HepG2 (cell line): Measurements from ENCODE around the gene NEDD1. TPM values are rescaled to one million over a fixed set of nuclear protein-coding genes. Genes with fewer than 3 reads are reported as not detected.

ENCODE experiments used
- ATAC-seq: fragments of 200-7000 bp; cut with Tn5 transposase; 3 replicates; pipeline ENCODE4 v1.9.1; 2020; ENCODE audit warnings: mild to moderate bottlenecking, moderate library complexity
- BruUV-seq: library from RNA; stranded (reverse); fragments of 400-500 nt; replicated peaks from 2 replicates; lab custom pipeline; 2021; lab: Mats Ljungman, UMichigan
- CTCF ChIA-PET: fragments of 300-600 bp; formaldehyde crosslinking; extraction: SDS; loops from one replicate; lab custom pipeline; 2021; ENCODE audit warnings: low total read pairs, inconsistent platforms, low intra/inter-chr PET ratio; lab: Yijun Ruan, JAX
- POLR2A ChIA-PET: fragments of 350-600 bp; sonication (Branson Sonifier 250); formaldehyde crosslinking; loops from one replicate; lab custom pipeline; 2020; ENCODE audit warnings: antibody characterized with exemption, inconsistent platforms; lab: Yijun Ruan, JAX
- DNase-seq: peaks from one replicate; pipeline ENCODE4 v3.0.0-alpha.2; 2015; ENCODE audit warnings: low spot score
- FAIRE-seq: peaks from 3 replicates; lab custom pipeline; 2011; peaks lifted over from hg19 to GRCh38; lab: Jason Lieb, UNC
- H2AFZ ChIP-seq: one replicate; pipeline ENCODE4 v1.6.1; 2011; ENCODE audit warnings: low read length, inconsistent platforms
- H3K27ac ChIP-seq: fragments of 300-600 bp; 3 replicates; pipeline ENCODE4 v1.8.0; 2011; ENCODE audit warnings: mixed run types, mild to moderate bottlenecking, mixed read lengths, low read length, inconsistent platforms; ENCODE audit not compliant: insufficient read depth; ENCODE audit errors: extremely low read length
- H3K27me3 ChIP-seq, 2 experiments: fragments of 200-600 bp in 1 of 2; 2 replicates in 1 of 2; 3 replicates in 1 of 2; pipeline versions ENCODE4 v1.6.0 to v1.8.0; 2011; ENCODE audit warnings: low read length in 2 of 2, mild to moderate bottlenecking in 2 of 2, moderate library complexity in 2 of 2, inconsistent platforms in 1 of 2; ENCODE audit not compliant: insufficient read depth in 2 of 2, control insufficient read depth in 1 of 2
- H3K36me3 ChIP-seq, 2 experiments: fragments of 200-600 bp in 1 of 2; replicated peaks in 1 of 2; 2 replicates in 1 of 2; 3 replicates in 1 of 2; pipeline versions ENCODE4 v1.5.1 to v1.8.0; 2011; ENCODE audit warnings: low read length in 2 of 2, inconsistent platforms in 1 of 2; ENCODE audit not compliant: insufficient read depth in 2 of 2, control insufficient read depth in 1 of 2
- H3K4me1 ChIP-seq: 2 replicates; pipeline ENCODE4 v1.5.1; 2012; ENCODE audit warnings: low read length, inconsistent platforms; ENCODE audit not compliant: insufficient read depth
- H3K4me2 ChIP-seq: 2 replicates; pipeline ENCODE4 v1.6.0; 2011; ENCODE audit warnings: low read depth, low read length, inconsistent platforms
- H3K4me3 ChIP-seq, 3 experiments: fragments of 200-600 bp in 1 of 3; sonication (generic), shearing (Covaris generic) in 1 of 3; replicated peaks in 1 of 3; 2 replicates each; pipeline ENCODE4 v1.5.1; 2011 to 2016; ENCODE audit warnings: low read length in 3 of 3, inconsistent platforms in 2 of 3, low read depth in 2 of 3, mild to moderate bottlenecking in 2 of 3, control low read depth in 1 of 3, mixed read lengths in 1 of 3; ENCODE audit not compliant: insufficient read depth in 1 of 3
- H3K79me2 ChIP-seq: one replicate; pipeline ENCODE4 v1.6.1; 2011; ENCODE audit warnings: low read length, inconsistent platforms; ENCODE audit not compliant: insufficient read depth
- H3K9ac ChIP-seq: 2 replicates; pipeline ENCODE4 v1.6.0; 2011; ENCODE audit warnings: mild to moderate bottlenecking, low read depth, low read length, inconsistent platforms; ENCODE audit not compliant: insufficient read depth
- H3K9me3 ChIP-seq: 2 replicates; pipeline ENCODE4 v1.5.1; 2012; ENCODE audit warnings: mild to moderate bottlenecking, low read length
- H4K20me1 ChIP-seq: 2 replicates; pipeline ENCODE4 v1.6.0; 2011; ENCODE audit warnings: inconsistent platforms, mild to moderate bottlenecking, low read length, moderate library complexity; ENCODE audit not compliant: insufficient read depth
- DMAP1 ChIP-seq: IDR thresholded peaks from 2 replicates; pipeline ENCODE4 v1.6.1; 2016
- ELF3 ChIP-seq: IDR thresholded peaks from 2 replicates; pipeline ENCODE4 v1.6.1; 2016; ENCODE audit warnings: missing genetic modification reagents, missing compliant biosample characterization
- FOXO1 ChIP-seq: sonication (generic); formaldehyde crosslinking; IDR thresholded peaks from 2 replicates; pipeline ENCODE4 v1.4.0; 2020; ENCODE audit warnings: missing genetic modification reagents
- HDAC6 ChIP-seq: fragments of 200-600 bp; sonication (generic); IDR thresholded peaks from 2 replicates; pipeline ENCODE4 v1.7.0; 2017; ENCODE audit warnings: mild to moderate bottlenecking, antibody characterized with exemption, low read length, low read depth
- NR2F1 ChIP-seq, 2 experiments: fragments of 450-650 bp in 1 of 2; formaldehyde crosslinking in 1 of 2; IDR thresholded peaks; 2 replicates each; pipeline versions ENCODE4 v1.5.0 to v1.6.1; 2016 to 2020; ENCODE audit warnings: mild to moderate bottlenecking in 1 of 2, missing compliant biosample characterization in 1 of 2, missing genetic modification reagents in 1 of 2, moderate library complexity in 1 of 2
- ZFP82 ChIP-seq: sonication (generic); formaldehyde crosslinking; IDR thresholded peaks from 2 replicates; pipeline ENCODE4 v1.5.1; 2020; ENCODE audit warnings: mild to moderate bottlenecking, missing genetic modification reagents, borderline replicate concordance
- WGBS: methylation state at CpG from one replicate; pipeline ENCODE4 v1.1.6; 2017; ENCODE audit warnings: low lambda C conversion rate; 5-methylcytosine and 5-hydroxymethylcytosine counted together
- in situ Hi-C: cut with HindIII; loops from 2 replicates; pipeline ENCODE4 v1.10.0; 2017; ENCODE audit warnings: low pct_unique_long_range_greater_than_20kb; ENCODE audit not compliant: extremely low pct_ligation_motif_present
- intact Hi-C: fragments of 100-400 bp; cut with micrococcal nuclease; formaldehyde crosslinking; loops from one replicate; pipeline ENCODE4 v1.10.0; 2022; ENCODE audit not compliant: unreplicated experiment
- polyA plus RNA-seq, 8 experiments: library from polyadenylated mRNA; depleted of rRNA in 3 of 8; stranded (reverse) in 7 of 8; unstranded in 1 of 8; fragments of >200 nt; fragmentation: Illumina TruSeq in 4 of 8; extraction: Trizol in 4 of 8; gene quantifications; 2 replicates each; pipeline versions ENCODE4 v1.2.1 to v1.2.3, GENCODE V29; 2011 to 2016; ENCODE audit warnings: low read depth in 4 of 8, missing spikeins in 1 of 8, mixed read lengths in 1 of 8; ENCODE audit not compliant: insufficient read depth in 1 of 8
- total RNA-seq, 5 experiments: library from RNA; depleted of rRNA; stranded (reverse); fragments of >200 nt; fragmentation: Illumina TruSeq; extraction: Trizol; gene quantifications; 2 replicates each; pipeline ENCODE4 v1.2.3, GENCODE V29; 2016; ENCODE audit warnings: low read depth in 1 of 5
- TF ChIP-seq, protein P1 (sequence below): sonication (generic); formaldehyde crosslinking; IDR thresholded peaks from 2 replicates; pipeline ENCODE4 v1.4.0; 2020; ENCODE audit warnings: missing genetic modification reagents
- TF ChIP-seq, protein P2 (sequence below): sonication (generic); formaldehyde crosslinking; conservative IDR thresholded peaks from 2 replicates; pipeline ENCODE4 v1.4.0; 2020; ENCODE audit warnings: missing genetic modification reagents

NEDD1 gene
- total and polyA plus RNA-seq, 2 of the 13 experiments (the other 11 are each of a cell fraction or from before 2014, with no cell fraction given): 11.2 to 21.5 TPM

DNA sequence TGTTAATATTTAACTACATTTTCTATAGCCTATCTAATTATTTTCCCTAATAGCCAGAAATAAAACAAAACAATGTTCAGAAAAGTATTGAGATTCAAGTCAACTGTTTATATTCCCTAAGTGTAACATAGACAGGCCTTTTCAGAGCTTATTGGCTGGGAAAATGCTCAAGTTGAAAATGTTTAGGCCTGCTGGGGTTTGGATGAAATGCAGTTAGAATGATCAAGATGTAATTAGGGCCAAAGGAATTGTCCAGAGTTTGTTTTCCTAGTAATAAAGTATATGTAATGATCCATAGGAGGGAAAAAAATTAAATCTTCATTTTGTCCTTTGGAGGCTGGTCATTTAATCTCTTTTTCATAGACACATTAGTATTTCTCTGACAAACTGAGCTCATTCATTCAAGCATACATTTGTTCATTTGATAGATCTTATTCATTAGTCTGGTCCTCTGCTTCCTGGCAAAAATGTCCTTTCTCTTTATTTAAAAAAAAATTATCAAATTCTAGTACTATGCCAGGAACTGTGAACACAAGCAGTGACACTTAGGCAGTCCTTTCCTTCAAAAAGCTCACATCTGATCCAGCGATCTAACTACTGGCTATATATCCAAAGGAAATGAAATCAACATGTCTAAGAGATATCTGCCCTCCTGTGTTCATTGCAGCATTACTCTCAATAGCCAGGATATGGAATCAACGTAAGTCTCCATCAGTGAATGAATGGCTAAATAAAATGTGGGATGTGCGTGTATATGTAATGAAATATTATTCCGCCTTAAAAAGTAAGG is 40.1 kb upstream of the NEDD1 start:
- no TSS peak for BruUV-seq

DNA sequence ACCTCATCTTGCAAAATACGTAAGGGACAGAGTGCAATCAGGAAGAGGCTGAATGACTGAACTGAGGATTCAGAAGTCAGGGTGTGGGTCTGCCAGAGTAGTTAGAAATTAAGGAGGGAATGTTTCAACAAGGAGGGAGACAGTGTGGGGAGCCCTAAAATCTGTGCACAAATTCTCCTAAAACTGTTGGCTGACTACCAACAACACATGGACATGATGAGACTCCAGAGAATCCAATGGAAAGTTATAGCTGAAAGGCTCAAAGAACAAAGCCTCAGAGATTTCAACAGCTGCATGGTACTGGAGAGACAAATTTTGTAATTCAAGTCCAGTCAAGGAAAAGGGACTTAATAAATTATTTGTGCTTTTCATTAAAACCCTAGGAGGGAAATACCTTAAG is 36.1 kb upstream of the NEDD1 start:
- H2AFZ ChIP-seq: no peak overlapping the region
- H3K79me2 ChIP-seq: no peaks in the 10 kb centered on the region
- no peak overlapping the region for H3K4me2 ChIP-seq
- in situ Hi-C loops: no loop called here
- H3K9ac ChIP-seq: no peak overlapping the region
- DNase-seq (no peak), FAIRE-seq (no peak), ATAC-seq (no peak)
- BruUV-seq: no TSS peak
- H4K20me1 ChIP-seq: no peaks in the 10 kb centered on the region
- H3K27me3 ChIP-seq: no peaks in the 10 kb centered on the region
- ChIA-PET CTCF (no interaction called here), POLR2A (no interaction called here)
- H3K4me1 ChIP-seq: no peaks in the 10 kb centered on the region
- H3K9me3 ChIP-seq: no peaks in the 10 kb centered on the region
- H3K27ac ChIP-seq: no peak overlapping the region
- intact Hi-C loops: no loop called here
- no peak overlapping the region for H3K4me3 ChIP-seq
- H3K36me3 ChIP-seq: no peaks in the 10 kb centered on the region
- no peak for TF ChIP-seq DMAP1 (CRISPR knock-in tag)
- WGBS: 46% methylated on average over 1 of the region's 1 CpG

More for the DNA sequence above, 40.1 kb upstream of the NEDD1 start:
- no peaks in the 10 kb centered on the region for H4K20me1 ChIP-seq
- no peaks in the 10 kb centered on the region for H3K27me3 ChIP-seq
- no peak overlapping the region for H3K4me3 ChIP-seq
- intact Hi-C loops (no loop called here), in situ Hi-C loops (no loop called here)
- WGBS: 45% methylated on average over 4 of the region's 4 CpGs
- H2AFZ ChIP-seq: no peak overlapping the region
- ChIA-PET POLR2A (no interaction called here), CTCF (no interaction called here)
- no peak overlapping the region for H3K9ac ChIP-seq
- no peaks in the 10 kb centered on the region for H3K79me2 ChIP-seq
- no peak overlapping the region for H3K4me2 ChIP-seq
- DNase-seq (no peak), ATAC-seq (no peak), FAIRE-seq (no peak)
- H3K36me3 ChIP-seq: no peaks in the 10 kb centered on the region
- H3K27ac ChIP-seq: no peak overlapping the region
- H3K4me1 ChIP-seq: no peaks in the 10 kb centered on the region
- TF ChIP-seq, protein P1, sequence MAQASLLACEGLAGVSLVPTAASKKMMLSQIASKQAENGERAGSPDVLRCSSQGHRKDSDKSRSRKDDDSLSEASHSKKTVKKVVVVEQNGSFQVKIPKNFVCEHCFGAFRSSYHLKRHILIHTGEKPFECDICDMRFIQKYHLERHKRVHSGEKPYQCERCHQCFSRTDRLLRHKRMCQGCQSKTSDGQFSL (CRISPR knock-in tag): no peak
- TF ChIP-seq HDAC6 (no peak), ZFP82 (CRISPR knock-in tag) (no peak), FOXO1 (no peak), NR2F1 (CRISPR knock-in tag; IDR thresholded peaks at IDR 0.05) (no peak), ELF3 (no peak)
- TF ChIP-seq, protein P2, sequence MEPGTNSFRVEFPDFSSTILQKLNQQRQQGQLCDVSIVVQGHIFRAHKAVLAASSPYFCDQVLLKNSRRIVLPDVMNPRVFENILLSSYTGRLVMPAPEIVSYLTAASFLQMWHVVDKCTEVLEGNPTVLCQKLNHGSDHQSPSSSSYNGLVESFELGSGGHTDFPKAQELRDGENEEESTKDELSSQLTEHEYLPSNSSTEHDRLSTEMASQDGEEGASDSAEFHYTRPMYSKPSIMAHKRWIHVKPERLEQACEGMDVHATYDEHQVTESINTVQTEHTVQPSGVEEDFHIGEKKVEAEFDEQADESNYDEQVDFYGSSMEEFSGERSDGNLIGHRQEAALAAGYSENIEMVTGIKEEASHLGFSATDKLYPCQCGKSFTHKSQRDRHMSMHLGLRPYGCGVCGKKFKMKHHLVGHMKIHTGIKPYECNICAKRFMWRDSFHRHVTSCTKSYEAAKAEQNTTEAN (CRISPR knock-in tag): no peak
- no peaks in the 10 kb centered on the region for H3K9me3 ChIP-seq
